Measurements from ENCODE around the gene SMYD3. TPM values are rescaled to one million over a fixed set of nuclear protein-coding genes. Genes with fewer than 3 reads are reported as not detected.

SMYD3 gene
- total and polyA plus RNA-seq, 2 of the 13 experiments (the other 11 are each of a cell fraction or from before 2014, with no cell fraction given), result 27.7 to 35.8 TPM

- POLR2A ChIA-PET, result no interaction called here
- FAIRE-seq (no peak), DNase-seq (ENCODE audit: low spot score) (no peak), ATAC-seq (no peak)
- no peak overlapping the region for H2AFZ ChIP-seq (ENCODE audit: low read length)
- H3K9ac ChIP-seq (ENCODE audit: insufficient read depth, low read depth, low read length), result no peak overlapping the region
- H3K4me2 ChIP-seq (ENCODE audit: low read depth, low read length), result no peak overlapping the region
- H3K36me3 ChIP-seq (replicated peaks in 1 of 2; ENCODE audit: control insufficient read depth in 1 of 2, insufficient read depth in 2 of 2, low read length in 2 of 2), result no peaks in the 10 kb centered on the region; a peak in 1 of 5 replicates
- CTCF ChIA-PET (ENCODE audit: low intra/inter-chr PET ratio, low total read pairs), result no interaction called here
- H3K27me3 ChIP-seq (ENCODE audit: control insufficient read depth in 1 of 2, insufficient read depth in 2 of 2, low read length in 2 of 2), result no peaks in the 10 kb centered on the region
- TF ChIP-seq FOXC1 (CRISPR knock-in tag; IDR thresholded peaks at IDR 0.05; ENCODE audit: borderline replicate concordance) (no peak), YY1 (IDR thresholded peaks at IDR 0.05; ENCODE audit: insufficient read depth, insufficient replicate concordance, low read depth, low read length) (no peak), BCL3 (CRISPR knock-in tag; IDR thresholded peaks at IDR 0.05) (no peak), ZNF12 (CRISPR knock-in tag; IDR thresholded peaks at IDR 0.05) (no peak), ZNF562 (CRISPR knock-in tag; IDR thresholded peaks at IDR 0.05; ENCODE audit: borderline replicate concordance) (no peak), RELA (CRISPR knock-in tag; IDR thresholded peaks at IDR 0.05) (no peak), ZFX (CRISPR knock-in tag; IDR thresholded peaks at IDR 0.05; ENCODE audit: low read depth) (no peak), NR2F2 (IDR thresholded peaks at IDR 0.05; ENCODE audit: borderline replicate concordance, low read depth) (no peak), MTA1 (CRISPR knock-in tag; IDR thresholded peaks at IDR 0.05; ENCODE audit: borderline replicate concordance) (no peak), ZNF772 (CRISPR knock-in tag; IDR thresholded peaks at IDR 0.05) (no peak), AHR (CRISPR knock-in tag; IDR thresholded peaks at IDR 0.05) (no peak), CERS6 (CRISPR knock-in tag; IDR thresholded peaks at IDR 0.05) (no peak), ZKSCAN5 (CRISPR knock-in tag; IDR thresholded peaks at IDR 0.05) (no peak), SMARCE1 (IDR thresholded peaks at IDR 0.05; ENCODE audit: borderline replicate concordance) (no peak)
- intact Hi-C loops (cut with micrococcal nuclease; ENCODE audit: unreplicated experiment) (no loop called here), in situ Hi-C loops (cut with HindIII; ENCODE audit: extremely low pct_ligation_motif_present, low pct_unique_long_range_greater_than_20kb) (no loop called here)
- no peak overlapping the region for H3K4me3 ChIP-seq (replicated peaks in 1 of 3; ENCODE audit: insufficient read depth in 1 of 3, low read depth in 2 of 3, low read length in 3 of 3)
- WGBS (ENCODE audit: low lambda C conversion rate), result 93% methylated on average over 6 of the region's 6 CpGs
- BruUV-seq (replicated peaks), result no TSS peak
- H3K4me1 ChIP-seq (ENCODE audit: insufficient read depth, low read length), result no peaks in the 10 kb centered on the region
- no peaks in the 10 kb centered on the region for H4K20me1 ChIP-seq (ENCODE audit: insufficient read depth, low read length)
- no peaks in the 10 kb centered on the region for H3K79me2 ChIP-seq (ENCODE audit: insufficient read depth, low read length)
- H3K27ac ChIP-seq (ENCODE audit: extremely low read length, insufficient read depth, low read length), result no peak overlapping the region
- no peaks in the 10 kb centered on the region for H3K9me3 ChIP-seq (ENCODE audit: low read length)
Observed at GRCh38 chr1:246039584-246039983, 467.5 kb downstream of the SMYD3 start.
